ENCODE measurements around the gene YPEL2.
"Not testable (repeated sequence)": the region's sequence is repeated elsewhere in the genome, so short reads cannot be mapped to it uniquely, and the experiment has no call there.

The YPEL2 gene

GRCh38 chr17:59409336-59410048 is 78.0 kb downstream of the YPEL2 start:
- no peak for DNase-seq

GRCh38 chr17:59410049-59410437 is 78.6 kb downstream of the YPEL2 start:
- DNase-seq = no peak

GRCh38 chr17:59412431-59412830 is 81.0 kb downstream of the YPEL2 start:
- DNase-seq = not testable (repeated sequence)

- no peak for DNase-seq
Observed at GRCh38 chr17:59413014-59413766, 81.7 kb downstream of the YPEL2 start.

GRCh38 chr17:59415397-59415796 is 83.9 kb downstream of the YPEL2 start:
- DNase-seq = no peak

GRCh38 chr17:59416184-59416583 is 84.7 kb downstream of the YPEL2 start:
- peak in 1 of 5 donors; percentile 68 for DNase-seq

GRCh38 chr17:59417452-59417851 is 86.0 kb downstream of the YPEL2 start:
- no peak for DNase-seq

GRCh38 chr17:59418732-59419166 is 87.3 kb downstream of the YPEL2 start:
- no peak for DNase-seq

- DNase-seq = no peak
Observed at GRCh38 chr17:59420901-59421300, 89.4 kb downstream of the YPEL2 start.

GRCh38 chr17:59421722-59422121 is 90.3 kb downstream of the YPEL2 start:
- DNase-seq = no peak

GRCh38 chr17:59423137-59423724 is 91.8 kb downstream of the YPEL2 start:
- DNase-seq = no peak

- no peak for DNase-seq
Observed at GRCh38 chr17:59423903-59424302, 92.4 kb downstream of the YPEL2 start.

GRCh38 chr17:59424331-59424730 is 92.9 kb downstream of the YPEL2 start:
- no peak for DNase-seq

- DNase-seq = no peak
Observed at GRCh38 chr17:59425085-59425931, 93.9 kb downstream of the YPEL2 start.

- DNase-seq = no peak
Observed at GRCh38 chr17:59426031-59426430, 94.6 kb downstream of the YPEL2 start.

GRCh38 chr17:59427425-59427921 is 96.0 kb downstream of the YPEL2 start:
- DNase-seq = peak in 1 of 5 donors; percentile 54

GRCh38 chr17:59427996-59428395 is 96.5 kb downstream of the YPEL2 start:
- no peak for DNase-seq

- DNase-seq = no peak
Observed at GRCh38 chr17:59428916-59429485, 97.5 kb downstream of the YPEL2 start.

- DNase-seq = no peak
Observed at GRCh38 chr17:59431601-59432000, 100.1 kb downstream of the YPEL2 start.

GRCh38 chr17:59432657-59433056 is 101.2 kb downstream of the YPEL2 start:
- DNase-seq = no peak

GRCh38 chr17:59433586-59433985 is 102.1 kb downstream of the YPEL2 start:
- DNase-seq = no peak

GRCh38 chr17:59434429-59434828 is 103.0 kb downstream of the YPEL2 start:
- no peak for DNase-seq

Data from T-helper 1 cell (primary cell).